GM12878 (cell line): ENCODE data around the gene IL11. TPM values are rescaled to one million over a fixed set of nuclear protein-coding genes. Genes with fewer than 3 reads are reported as not detected.
A peak's percentile ranks its signal among the peaks of the same experiment; 100 is the strongest.
"Not testable (repeated sequence)": the region's sequence is repeated elsewhere in the genome, so short reads cannot be mapped to it uniquely, and the experiment has no call there.

Experiments
- ATAC-seq: fragments of 200-7000 bp; cut with Tn5 transposase; 3 replicates; pipeline ENCODE4 v1.9.1; 2020; ENCODE audit warnings: mild to moderate bottlenecking, moderate library complexity
- BruUV-seq: library from RNA; stranded (reverse); fragments of 400-500 nt; replicated peaks from 2 replicates; lab custom pipeline; 2021; lab: Mats Ljungman, UMichigan
- CTCF ChIA-PET: fragments of 300-600 bp; sonication (Branson Sonifier 250); formaldehyde crosslinking; extraction: SDS; loops from one replicate; lab custom pipeline; 2021; ENCODE audit warnings: inconsistent platforms; lab: Yijun Ruan, JAX
- POLR2A ChIA-PET: fragments of 350-600 bp; formaldehyde crosslinking; extraction: SDS; loops from one replicate; lab custom pipeline; 2021; ENCODE audit warnings: inconsistent platforms; lab: Charles Lee
- RAD21 ChIA-PET: fragments of 300-600 bp; sonication (Branson Sonifier 250); formaldehyde crosslinking; loops from one replicate; lab custom pipeline; 2023; ENCODE audit warnings: antibody characterized with exemption; ENCODE audit not compliant: unreplicated experiment; lab: Charles Lee
- SMC1A ChIA-PET: fragments of 300-600 bp; sonication (Branson Sonifier 250); formaldehyde crosslinking; loops from one replicate; lab custom pipeline; 2023; ENCODE audit not compliant: unreplicated experiment, uncharacterized antibody; lab: Charles Lee
- DNase-seq: peaks from one replicate; pipeline ENCODE4 v3.0.0-alpha.2; 2011; ENCODE audit warnings: low read depth, low spot score
- FAIRE-seq: peaks from 3 replicates; lab custom pipeline; 2011; peaks lifted over from hg19 to GRCh38; lab: Jason Lieb, UNC
- H2AFZ ChIP-seq: 2 replicates; pipeline ENCODE4 v1.6.0; 2011; ENCODE audit warnings: low read depth, low read length, control low read depth; ENCODE audit not compliant: control insufficient read depth
- H3K27ac ChIP-seq: 2 replicates; pipeline ENCODE4 v1.5.1; 2011; ENCODE audit warnings: control low read depth; ENCODE audit not compliant: control insufficient read depth, insufficient read depth
- H3K27me3 ChIP-seq, 2 experiments: replicated peaks in 1 of 2; 2 replicates each; pipeline versions ENCODE4 v1.6.0 to v1.6.1; 2011; ENCODE audit warnings: low read length in 1 of 2; ENCODE audit not compliant: control insufficient read depth in 2 of 2, insufficient read depth in 2 of 2
- H3K36me3 ChIP-seq, 2 experiments: 2 replicates each; pipeline ENCODE4 v1.5.1; 2011; ENCODE audit warnings: low read length in 1 of 2; ENCODE audit not compliant: control insufficient read depth in 2 of 2, insufficient read depth in 2 of 2
- H3K4me1 ChIP-seq: 2 replicates; pipeline ENCODE4 v1.6.1; 2011; ENCODE audit warnings: mild to moderate bottlenecking, low read length, moderate library complexity, mixed read lengths; ENCODE audit not compliant: control insufficient read depth, insufficient read depth
- H3K4me2 ChIP-seq: 2 replicates; pipeline ENCODE4 v1.6.0; 2011; ENCODE audit warnings: control low read depth; ENCODE audit not compliant: control insufficient read depth, insufficient read depth
- H3K4me3 ChIP-seq: fragments of 200-600 bp; sonication (generic); 2 replicates; pipeline ENCODE4 v1.5.1; 2016
- H3K79me2 ChIP-seq: 2 replicates; pipeline ENCODE4 v1.6.0; 2011; ENCODE audit warnings: low read length; ENCODE audit not compliant: control insufficient read depth, insufficient read depth
- H3K9ac ChIP-seq: 2 replicates; pipeline ENCODE4 v1.8.0; 2011; ENCODE audit warnings: low read length, control low read depth, mixed read lengths; ENCODE audit not compliant: control insufficient read depth, insufficient read depth
- H3K9me3 ChIP-seq: replicated peaks from 3 replicates; pipeline ENCODE4 v1.5.1; 2011; ENCODE audit warnings: mild to moderate bottlenecking, low read length; ENCODE audit not compliant: control insufficient read depth, insufficient read depth
- H4K20me1 ChIP-seq: 2 replicates; pipeline ENCODE4 v1.6.0; 2011; ENCODE audit not compliant: control insufficient read depth, insufficient read depth
- BHLHE40 ChIP-seq, 2 experiments: fragments of 450-650 bp in 1 of 2; IDR thresholded peaks; 2 replicates each; pipeline ENCODE4 v1.6.1; 2011 to 2017; ENCODE audit warnings: low read depth in 2 of 2, borderline replicate concordance in 1 of 2, improper control_type of control experiment in 1 of 2, low read length in 1 of 2, mild to moderate bottlenecking in 1 of 2
- DPF2 ChIP-seq: fragments of 450-650 bp; IDR thresholded peaks from 2 replicates; pipeline ENCODE4 v1.6.1; 2017; ENCODE audit warnings: mild to moderate bottlenecking
- EGR1 ChIP-seq, 2 experiments: IDR thresholded peaks; 1 replicate in 1 of 2; 2 replicates in 1 of 2; pipeline ENCODE4 v1.6.1; 2011 to 2012; ENCODE audit warnings: low read depth in 2 of 2, low read length in 2 of 2, borderline replicate concordance in 1 of 2, mild to moderate bottlenecking in 1 of 2, moderate library complexity in 1 of 2
- NR2F1 ChIP-seq: fragments of 450-650 bp; conservative IDR thresholded peaks from 2 replicates; pipeline ENCODE4 v1.6.1; 2017; ENCODE audit warnings: mild to moderate bottlenecking
- PML ChIP-seq: IDR thresholded peaks from 2 replicates; pipeline ENCODE4 v1.6.1; 2012; ENCODE audit warnings: low read length, inconsistent platforms
- POU2F2 ChIP-seq: IDR thresholded peaks from 3 replicates; pipeline ENCODE4 v1.6.1; 2011; ENCODE audit warnings: low read depth, mild to moderate bottlenecking, low read length, borderline replicate concordance
- RBBP5 ChIP-seq: fragments of 200-600 bp; sonication (generic); conservative IDR thresholded peaks from 2 replicates; pipeline ENCODE4 v1.6.1; 2016
- TARDBP ChIP-seq: IDR thresholded peaks from 2 replicates; pipeline ENCODE4 v1.6.1; 2016; ENCODE audit warnings: borderline replicate concordance
- TBL1XR1 ChIP-seq: IDR thresholded peaks from 2 replicates; pipeline ENCODE4 v1.6.1; 2012; ENCODE audit warnings: low read depth, low read length, improper control_type of control experiment
- YY1 ChIP-seq: IDR thresholded peaks from 2 replicates; pipeline ENCODE4 v1.6.1; 2011; ENCODE audit warnings: low read depth, mild to moderate bottlenecking, low read length
- ZNF207 ChIP-seq: fragments of 450-650 bp; IDR thresholded peaks from 2 replicates; pipeline ENCODE4 v1.6.1; 2014; ENCODE audit warnings: antibody characterized with exemption, mild to moderate bottlenecking, borderline replicate concordance
- ZNF217 ChIP-seq: fragments of 450-650 bp; IDR thresholded peaks from 2 replicates; pipeline ENCODE4 v1.6.1; 2017; ENCODE audit warnings: antibody characterized with exemption, mild to moderate bottlenecking
- ZSCAN29 ChIP-seq: fragments of 450-650 bp; IDR thresholded peaks from 2 replicates; pipeline ENCODE4 v1.6.1; 2017; ENCODE audit warnings: mild to moderate bottlenecking, moderate library complexity
- WGBS: methylation state at CpG from one replicate; pipeline ENCODE4 v1.1.6; 2016; ENCODE audit warnings: low lambda C conversion rate; ENCODE audit not compliant: insufficient replicate concordance, insufficient coverage; ENCODE audit errors: missing lambda C conversion rate; 5-methylcytosine and 5-hydroxymethylcytosine counted together
- in situ Hi-C: fragments of 300-500 bp; cut with MboI; formaldehyde crosslinking; loops from 9 replicates; pipeline ENCODE4 v1.14.3; 2018; ENCODE audit warnings: mixed read lengths
- intact Hi-C: fragments of 100-400 bp; cut with micrococcal nuclease; formaldehyde crosslinking; loops from one replicate; pipeline ENCODE4 v1.14.2; 2022; ENCODE audit not compliant: unreplicated experiment
- polyA plus RNA-seq, 11 experiments: library from polyadenylated mRNA; depleted of rRNA in 4 of 11; unstranded in 6 of 11; stranded (reverse) in 5 of 11; fragments of >200 nt; fragmentation: Nextera tagmentation in 4 of 11; fragmentation: Illumina TruSeq in 1 of 11; extraction: Ambion mirVana in 4 of 11; extraction: Trizol in 1 of 11; gene quantifications; 1 replicate in 1 of 11; 2 replicates in 10 of 11; pipeline versions ENCODE4 v1.2.1 to v1.2.3, GENCODE V29; 2011 to 2016; ENCODE audit warnings: inconsistent platforms in 2 of 11, missing spikeins in 2 of 11, low read depth in 1 of 11
- total RNA-seq, 4 experiments: library from RNA; depleted of rRNA in 3 of 4; stranded (reverse); fragments of >200 nt in 3 of 4; fragmentation: Illumina TruSeq in 1 of 4; extraction: Trizol in 1 of 4; gene quantifications; 2 replicates each; pipeline versions ENCODE4 v1.2.1 to v1.2.3, GENCODE V29; 2013 to 2021
- TF ChIP-seq, protein P1 (sequence below): IDR thresholded peaks from 2 replicates; pipeline ENCODE4 v1.6.1; 2011; ENCODE audit warnings: mild to moderate bottlenecking, low read depth, low read length, moderate library complexity; ENCODE audit not compliant: insufficient replicate concordance
- TF ChIP-seq, protein P2 (sequence below): fragments of 450-650 bp; IDR thresholded peaks from 2 replicates; pipeline ENCODE4 v1.6.1; 2017; ENCODE audit warnings: mild to moderate bottlenecking, moderate library complexity
- TF ChIP-seq, protein P3 (sequence below): IDR thresholded peaks from 2 replicates; pipeline ENCODE4 v1.6.1; 2012; ENCODE audit warnings: low read depth, low read length, improper control_type of control experiment

The IL11 gene
- total and polyA plus RNA-seq, 10 of the 15 experiments (the other 5 are each of a cell fraction or from before 2014, with no cell fraction given), result 0.15 TPM; not detected in 9

- TF ChIP-seq RBBP5 (no peak), BHLHE40 (IDR thresholded peaks at IDR 0.05; ENCODE audit: borderline replicate concordance in 1 of 2, low read depth in 2 of 2, low read length in 1 of 2) (peak; percentile 99 to 100)
Observed at GRCh38 chr19:55407800-55408532, 37.7 kb upstream of the IL11 start (continued).

GRCh38 chr19:55407550-55407799, 37.2 kb upstream of the IL11 start, which contains the start of gene UBE2S:
UBE2S (minus strand) TSS chr19:55407788; CDS start chr19:55407589, 199 bp downstream.
- intact Hi-C loops, H4K20me1 ChIP-seq, FAIRE-seq, CTCF ChIA-PET, BruUV-seq, H3K27me3 ChIP-seq, DNase-seq, H3K9me3 ChIP-seq, in situ Hi-C loops: not testable (repeated sequence)
- H3K4me2 ChIP-seq, result peak within 1 kb of the TSS; percentile 99
- WGBS, result 4% methylated on average over 32 of the region's 36 CpGs
- H3K4me3 ChIP-seq, result peak within 1 kb of the TSS; percentile 93
- H3K36me3 ChIP-seq, result peaks cover 6 to 13% of the 10 kb centered on the region in 2 experiments; a peak in 3 of 4 replicates
- ChIA-PET SMC1A (interaction anchor here (1.7 kb wide), 1 partner anchor 69 kb away, joined by 5 read pairs; no protein-coding TSS in a partner anchor), RAD21 (interaction anchor here (0.6 to 2.3 kb wide), 6 partner anchors 21 to 1219 kb away, joined by 3 to 14 read pairs (median 5); partner anchors contain the start of genes HSPBP1 and TMEM238), POLR2A (interaction anchor here (1.0 to 3.2 kb wide), 11 partner anchors 20 to 345 kb away, joined by 3 to 21 read pairs (median 4); partner anchors contain the start of genes HSPBP1, ISOC2, KMT5C and RDH13)
- ATAC-seq, result peak; percentile 86
- H3K9ac ChIP-seq, result peak within 1 kb of the TSS; percentile 93
- peaks cover 41% of the 10 kb centered on the region for H3K79me2 ChIP-seq
- peak within 1 kb of the TSS; percentile 98 for H3K27ac ChIP-seq
- H2AFZ ChIP-seq, result peak within 1 kb of the TSS; percentile 96
- peaks cover 20% of the 10 kb centered on the region for H3K4me1 ChIP-seq
- TF ChIP-seq NR2F1 (peak; percentile 46), ZSCAN29 (peak; percentile 84), POU2F2 (peak; percentile 93), ZNF217 (peak; percentile 65; the same call in 1 of the 2 replicates), DPF2 (peak; percentile 72), TARDBP (0 out of 2 replicates have a peak, but pooled peaks have one; percentile 29), PML (peak; percentile 90), TBL1XR1 (peak; percentile 24; the same call in 1 of the 2 replicates), ZNF207 (0 out of 2 replicates have a peak, but pooled peaks have one; percentile 69), YY1 (peak; percentile 57), EGR1 (IDR thresholded peaks at IDR 0.05; ENCODE audit: borderline replicate concordance in 1 of 2, low read depth in 2 of 2, low read length in 2 of 2) (0 out of 3 replicates have a peak, but pooled peaks of 1 of the 2 experiments have one; percentile 26)
- TF ChIP-seq, protein P1, sequence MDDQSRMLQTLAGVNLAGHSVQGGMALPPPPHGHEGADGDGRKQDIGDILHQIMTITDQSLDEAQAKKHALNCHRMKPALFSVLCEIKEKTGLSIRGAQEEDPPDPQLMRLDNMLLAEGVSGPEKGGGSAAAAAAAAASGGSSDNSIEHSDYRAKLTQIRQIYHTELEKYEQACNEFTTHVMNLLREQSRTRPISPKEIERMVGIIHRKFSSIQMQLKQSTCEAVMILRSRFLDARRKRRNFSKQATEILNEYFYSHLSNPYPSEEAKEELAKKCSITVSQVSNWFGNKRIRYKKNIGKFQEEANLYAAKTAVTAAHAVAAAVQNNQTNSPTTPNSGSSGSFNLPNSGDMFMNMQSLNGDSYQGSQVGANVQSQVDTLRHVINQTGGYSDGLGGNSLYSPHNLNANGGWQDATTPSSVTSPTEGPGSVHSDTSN, result peak; percentile 14
- TF ChIP-seq, protein P2, sequence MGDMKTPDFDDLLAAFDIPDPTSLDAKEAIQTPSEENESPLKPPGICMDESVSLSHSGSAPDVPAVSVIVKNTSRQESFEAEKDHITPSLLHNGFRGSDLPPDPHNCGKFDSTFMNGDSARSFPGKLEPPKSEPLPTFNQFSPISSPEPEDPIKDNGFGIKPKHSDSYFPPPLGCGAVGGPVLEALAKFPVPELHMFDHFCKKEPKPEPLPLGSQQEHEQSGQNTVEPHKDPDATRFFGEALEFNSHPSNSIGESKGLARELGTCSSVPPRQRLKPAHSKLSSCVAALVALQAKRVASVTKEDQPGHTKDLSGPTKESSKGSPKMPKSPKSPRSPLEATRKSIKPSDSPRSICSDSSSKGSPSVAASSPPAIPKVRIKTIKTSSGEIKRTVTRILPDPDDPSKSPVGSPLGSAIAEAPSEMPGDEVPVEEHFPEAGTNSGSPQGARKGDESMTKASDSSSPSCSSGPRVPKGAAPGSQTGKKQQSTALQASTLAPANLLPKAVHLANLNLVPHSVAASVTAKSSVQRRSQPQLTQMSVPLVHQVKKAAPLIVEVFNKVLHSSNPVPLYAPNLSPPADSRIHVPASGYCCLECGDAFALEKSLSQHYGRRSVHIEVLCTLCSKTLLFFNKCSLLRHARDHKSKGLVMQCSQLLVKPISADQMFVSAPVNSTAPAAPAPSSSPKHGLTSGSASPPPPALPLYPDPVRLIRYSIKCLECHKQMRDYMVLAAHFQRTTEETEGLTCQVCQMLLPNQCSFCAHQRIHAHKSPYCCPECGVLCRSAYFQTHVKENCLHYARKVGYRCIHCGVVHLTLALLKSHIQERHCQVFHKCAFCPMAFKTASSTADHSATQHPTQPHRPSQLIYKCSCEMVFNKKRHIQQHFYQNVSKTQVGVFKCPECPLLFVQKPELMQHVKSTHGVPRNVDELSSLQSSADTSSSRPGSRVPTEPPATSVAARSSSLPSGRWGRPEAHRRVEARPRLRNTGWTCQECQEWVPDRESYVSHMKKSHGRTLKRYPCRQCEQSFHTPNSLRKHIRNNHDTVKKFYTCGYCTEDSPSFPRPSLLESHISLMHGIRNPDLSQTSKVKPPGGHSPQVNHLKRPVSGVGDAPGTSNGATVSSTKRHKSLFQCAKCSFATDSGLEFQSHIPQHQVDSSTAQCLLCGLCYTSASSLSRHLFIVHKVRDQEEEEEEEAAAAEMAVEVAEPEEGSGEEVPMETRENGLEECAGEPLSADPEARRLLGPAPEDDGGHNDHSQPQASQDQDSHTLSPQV, result peak; percentile 64; the same call in 1 of the 2 replicates
- TF ChIP-seq, protein P3, sequence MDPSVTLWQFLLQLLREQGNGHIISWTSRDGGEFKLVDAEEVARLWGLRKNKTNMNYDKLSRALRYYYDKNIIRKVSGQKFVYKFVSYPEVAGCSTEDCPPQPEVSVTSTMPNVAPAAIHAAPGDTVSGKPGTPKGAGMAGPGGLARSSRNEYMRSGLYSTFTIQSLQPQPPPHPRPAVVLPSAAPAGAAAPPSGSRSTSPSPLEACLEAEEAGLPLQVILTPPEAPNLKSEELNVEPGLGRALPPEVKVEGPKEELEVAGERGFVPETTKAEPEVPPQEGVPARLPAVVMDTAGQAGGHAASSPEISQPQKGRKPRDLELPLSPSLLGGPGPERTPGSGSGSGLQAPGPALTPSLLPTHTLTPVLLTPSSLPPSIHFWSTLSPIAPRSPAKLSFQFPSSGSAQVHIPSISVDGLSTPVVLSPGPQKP, result 0 out of 2 replicates have a peak, but pooled peaks have one; percentile 36
